Iris pigment epithelial cell (primary cell): Measurements from ENCODE around the gene IFNW1.
"Not testable (repeated sequence)": the region's sequence is repeated elsewhere in the genome, so short reads cannot be mapped to it uniquely, and the experiment has no call there.

Experiments used
- DNase-seq: peaks from one replicate; pipeline ENCODE4 v3.0.0-alpha.2; 2011; ENCODE audit warnings: low read depth

IFNW1 gene

GRCh38 chr9:21141427-21141882 lies at the start of gene IFNW1:
IFNW1 (minus strand) TSS chr9:21141832; CDS start chr9:21141570, 262 bp downstream.
- no peak for DNase-seq

GRCh38 chr9:21187487-21187886 lies 45.9 kb upstream of the IFNW1 start, which contains the start of gene IFNA4:
IFNA4 (minus strand) TSS chr9:21187587; CDS start chr9:21187531, 56 bp downstream.
- not testable (repeated sequence) for DNase-seq

- DNase-seq, result peak; percentile 8
Observed at GRCh38 chr9:21182810-21183736, 41.4 kb upstream of the IFNW1 start.

- DNase-seq, result peak; percentile 31
Observed at GRCh38 chr9:21174671-21175070, 33.0 kb upstream of the IFNW1 start.

- no peak for DNase-seq
Observed at GRCh38 chr9:21172156-21172555, 30.5 kb upstream of the IFNW1 start.

- no peak for DNase-seq
Observed at GRCh38 chr9:21171351-21171750, 29.7 kb upstream of the IFNW1 start.

GRCh38 chr9:21166560-21166959 lies 24.9 kb upstream of the IFNW1 start, which contains the start of gene IFNA21:
IFNA21 (minus strand) TSS chr9:21166660; CDS start chr9:21166612, 48 bp downstream.
- DNase-seq, result not testable (repeated sequence)

GRCh38 chr9:21165516-21165915 lies 23.9 kb upstream of the IFNW1 start:
- DNase-seq, result no peak

- DNase-seq, result peak; percentile 77
Observed at GRCh38 chr9:21160178-21160577, 18.5 kb upstream of the IFNW1 start.

- DNase-seq, result peak; percentile 28
Observed at GRCh38 chr9:21155501-21155900, 13.9 kb upstream of the IFNW1 start.

GRCh38 chr9:21154018-21154608 lies 12.5 kb upstream of the IFNW1 start:
- peak; percentile 34 for DNase-seq

- peak; percentile 37 for DNase-seq
Observed at GRCh38 chr9:21153336-21154017, 11.8 kb upstream of the IFNW1 start.

GRCh38 chr9:21144603-21145002 lies 3.0 kb upstream of the IFNW1 start:
- no peak for DNase-seq

- DNase-seq, result no peak
Observed at GRCh38 chr9:21137020-21137419, 4.6 kb downstream of the IFNW1 start.

GRCh38 chr9:21135736-21136135 lies 5.9 kb downstream of the IFNW1 start:
- DNase-seq, result no peak

- not testable (repeated sequence) for DNase-seq
Observed at GRCh38 chr9:21128186-21128585, 13.4 kb downstream of the IFNW1 start.

- no peak for DNase-seq
Observed at GRCh38 chr9:21121595-21122251, 19.9 kb downstream of the IFNW1 start.

- no peak for DNase-seq
Observed at GRCh38 chr9:21121079-21121478, 20.6 kb downstream of the IFNW1 start.

GRCh38 chr9:21119093-21119770 lies 22.4 kb downstream of the IFNW1 start:
- DNase-seq, result no peak

GRCh38 chr9:21114311-21114710 lies 27.3 kb downstream of the IFNW1 start:
- DNase-seq, result no peak
